ENCODE measurements around the gene MUS81. TPM values are rescaled to one million over a fixed set of nuclear protein-coding genes. Genes with fewer than 3 reads are reported as not detected.
A peak's percentile ranks its signal among the peaks of the same experiment; 100 is the strongest.

Gene MUS81
- total RNA-seq, 2 donors from 2014 or later: 65.2 to 77.2 TPM

GRCh38 chr11:65862191-65862735 lies 2.0 kb downstream of the MUS81 start:
- no peak for ATAC-seq (replicated peaks)
- peak overlapping the region; percentile 78 for H3K27ac Mint-ChIP-seq
- H3K27me3 Mint-ChIP-seq: no peaks in the 10 kb centered on the region
- no peaks in the 10 kb centered on the region for H3K9me3 Mint-ChIP-seq
- peaks cover 74% of the 10 kb centered on the region for H3K36me3 Mint-ChIP-seq (ENCODE audit: low read depth)
- H3K4me3 Mint-ChIP-seq: peak overlapping the region; percentile 89
- H3K4me1 Mint-ChIP-seq: peaks cover 10% of the 10 kb centered on the region

- no peak for ATAC-seq (replicated peaks)
- Mint-ChIP-seq H3K4me1 (peaks cover 10% of the 10 kb centered on the region), H3K9me3 (no peaks in the 10 kb centered on the region), H3K36me3 (ENCODE audit: low read depth) (peaks cover 73% of the 10 kb centered on the region), H3K4me3 (peak overlapping the region; percentile 89), H3K27me3 (no peaks in the 10 kb centered on the region), H3K27ac (peak overlapping the region; percentile 78)
Measured at GRCh38 chr11:65862941-65863888, 3.0 kb downstream of the MUS81 start.

- ATAC-seq (replicated peaks): no peak
- Mint-ChIP-seq H3K4me3 (no peak overlapping the region), H3K27ac (no peak overlapping the region), H3K36me3 (ENCODE audit: low read depth) (peaks cover 72% of the 10 kb centered on the region), H3K27me3 (no peaks in the 10 kb centered on the region), H3K9me3 (no peaks in the 10 kb centered on the region), H3K4me1 (peaks cover 10% of the 10 kb centered on the region)
Measured at GRCh38 chr11:65863889-65864705, 3.9 kb downstream of the MUS81 start.

GRCh38 chr11:65864706-65865471 lies 4.7 kb downstream of the MUS81 start:
- Mint-ChIP-seq H3K36me3 (ENCODE audit: low read depth) (peaks cover 71% of the 10 kb centered on the region), H3K4me1 (peaks cover 10% of the 10 kb centered on the region), H3K27ac (no peak overlapping the region), H3K9me3 (no peaks in the 10 kb centered on the region), H3K27me3 (no peaks in the 10 kb centered on the region), H3K4me3 (no peak overlapping the region)
- ATAC-seq (replicated peaks): no peak

GRCh38 chr11:65865550-65866172 lies 5.4 kb downstream of the MUS81 start:
- H3K36me3 Mint-ChIP-seq (ENCODE audit: low read depth): peaks cover 65% of the 10 kb centered on the region
- no peak for ATAC-seq (replicated peaks)
- no peak overlapping the region for H3K27ac Mint-ChIP-seq
- peaks cover 10% of the 10 kb centered on the region for H3K4me1 Mint-ChIP-seq
- H3K27me3 Mint-ChIP-seq: no peaks in the 10 kb centered on the region
- no peak overlapping the region for H3K4me3 Mint-ChIP-seq
- H3K9me3 Mint-ChIP-seq: no peaks in the 10 kb centered on the region

DNA sequence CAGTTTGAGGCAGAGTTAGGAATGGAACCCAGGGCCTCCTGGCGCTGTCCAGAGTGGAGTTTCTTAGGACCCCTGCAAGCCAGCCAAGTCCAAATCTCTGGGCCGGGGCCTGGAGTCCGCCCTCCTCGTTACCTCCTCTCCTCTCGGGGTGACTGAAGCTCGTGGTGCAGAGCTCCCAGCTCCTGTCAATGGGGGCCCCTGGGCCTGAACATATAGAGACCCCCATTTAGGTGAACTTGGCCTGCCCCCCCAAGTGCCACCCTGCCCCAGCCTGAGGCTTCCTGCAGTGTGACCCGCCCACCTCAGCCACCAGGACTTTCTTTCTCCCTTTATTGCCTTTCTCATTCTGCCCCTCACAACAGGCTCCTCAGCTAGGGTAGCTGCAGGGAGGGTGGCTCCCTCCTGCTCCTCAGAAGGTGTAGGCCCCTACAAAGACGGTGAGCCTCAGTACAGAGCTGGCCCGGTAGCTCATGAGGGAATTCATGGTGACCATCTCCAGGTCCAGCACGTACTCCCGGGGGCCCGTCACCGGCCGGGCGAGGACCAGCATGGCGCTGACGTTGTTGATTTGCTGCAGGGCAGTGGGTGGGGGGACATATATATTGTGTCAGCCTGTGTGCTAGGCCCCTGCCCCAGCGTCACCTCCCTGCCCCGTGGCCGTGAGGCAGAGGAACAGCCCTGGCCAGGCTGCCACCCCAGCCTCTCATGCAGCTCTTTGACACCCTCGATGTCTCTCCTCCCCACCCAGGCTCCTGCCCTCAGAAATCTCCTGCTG lies 6.5 kb downstream of the MUS81 start:
- peaks cover 10% of the 10 kb centered on the region for H3K4me1 Mint-ChIP-seq
- peaks cover 55% of the 10 kb centered on the region for H3K36me3 Mint-ChIP-seq (ENCODE audit: low read depth)
- no peak overlapping the region for H3K4me3 Mint-ChIP-seq
- no peaks in the 10 kb centered on the region for H3K9me3 Mint-ChIP-seq
- no peak for ATAC-seq (replicated peaks)
- no peaks in the 10 kb centered on the region for H3K27me3 Mint-ChIP-seq
- H3K27ac Mint-ChIP-seq: no peak overlapping the region

DNA sequence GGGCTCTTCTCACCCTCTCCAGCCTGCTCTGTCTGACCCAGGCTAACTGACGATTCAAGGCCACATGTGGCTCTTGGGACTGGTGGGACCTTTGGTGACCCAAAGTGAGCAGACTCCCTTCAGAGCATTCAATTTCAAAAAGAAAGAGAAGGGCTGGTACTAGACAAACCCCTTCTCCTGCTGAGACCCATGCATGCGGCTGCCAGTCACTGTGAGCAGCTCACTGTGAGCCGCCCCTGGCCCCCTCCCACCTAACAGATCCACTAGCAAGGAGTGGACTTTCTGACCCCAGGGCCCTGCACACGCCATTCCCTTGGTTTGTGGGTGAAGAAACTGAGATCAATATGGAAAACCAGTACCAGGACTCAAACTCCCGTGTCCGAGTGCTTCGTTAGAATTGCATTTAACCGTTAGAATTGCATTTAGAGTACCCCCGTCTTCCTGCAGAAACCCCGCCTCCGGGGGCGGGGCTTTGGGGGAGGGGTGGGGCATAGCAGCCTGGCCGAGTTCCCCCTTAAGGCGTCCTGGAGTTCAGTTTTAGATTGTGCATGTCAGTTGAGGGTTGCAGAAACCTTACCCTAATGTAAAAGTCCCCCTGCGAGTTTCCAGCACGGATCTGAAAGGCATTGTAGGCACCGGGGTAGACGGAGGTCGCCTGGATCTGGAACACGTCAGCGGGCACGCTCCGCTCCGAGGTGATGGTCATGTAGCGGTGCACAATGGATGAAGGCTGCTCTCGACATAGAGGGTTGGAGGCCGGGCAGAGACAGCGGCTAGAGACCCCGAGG lies 7.2 kb downstream of the MUS81 start:
- Mint-ChIP-seq H3K36me3 (ENCODE audit: low read depth) (peaks cover 48% of the 10 kb centered on the region), H3K9me3 (no peaks in the 10 kb centered on the region), H3K4me1 (peaks cover 10% of the 10 kb centered on the region), H3K27ac (no peak overlapping the region), H3K4me3 (no peak overlapping the region), H3K27me3 (no peaks in the 10 kb centered on the region)
- no peak for ATAC-seq (replicated peaks)

DNA sequence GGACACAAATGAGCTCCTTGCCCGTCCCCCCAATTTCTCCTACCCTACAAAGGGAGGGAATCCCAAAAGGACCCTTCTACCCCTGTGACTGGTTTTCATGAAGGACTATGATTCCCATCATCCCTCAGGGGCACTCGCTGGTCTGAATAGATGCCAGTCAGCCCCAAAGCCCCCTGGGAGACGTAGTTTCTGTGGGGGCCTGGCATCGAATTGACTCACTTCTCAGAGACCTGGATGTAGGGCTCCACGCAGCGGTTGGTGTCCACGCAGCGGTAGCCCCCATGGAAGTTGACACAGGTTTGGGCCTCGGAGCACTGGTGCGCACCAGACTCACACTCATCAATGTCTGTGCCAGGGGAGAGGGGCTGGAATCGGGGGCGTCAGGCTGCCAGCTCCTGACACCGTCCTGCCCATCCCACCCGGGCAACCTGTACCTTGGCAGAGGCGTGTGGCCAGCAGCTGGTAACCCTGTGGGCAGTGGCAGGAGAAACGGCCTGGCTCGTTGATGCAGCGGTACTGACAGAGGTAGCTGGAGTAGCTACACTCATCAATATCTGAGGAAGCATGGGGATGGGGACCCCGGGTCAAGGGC lies 7.9 kb downstream of the MUS81 start:
- peaks cover 44% of the 10 kb centered on the region for H3K36me3 Mint-ChIP-seq (ENCODE audit: low read depth)
- H3K4me3 Mint-ChIP-seq: no peak overlapping the region
- H3K27ac Mint-ChIP-seq: no peak overlapping the region
- no peak for ATAC-seq (replicated peaks)
- peaks cover 4% of the 10 kb centered on the region for H3K4me1 Mint-ChIP-seq
- no peaks in the 10 kb centered on the region for H3K27me3 Mint-ChIP-seq
- H3K9me3 Mint-ChIP-seq: no peaks in the 10 kb centered on the region

DNA sequence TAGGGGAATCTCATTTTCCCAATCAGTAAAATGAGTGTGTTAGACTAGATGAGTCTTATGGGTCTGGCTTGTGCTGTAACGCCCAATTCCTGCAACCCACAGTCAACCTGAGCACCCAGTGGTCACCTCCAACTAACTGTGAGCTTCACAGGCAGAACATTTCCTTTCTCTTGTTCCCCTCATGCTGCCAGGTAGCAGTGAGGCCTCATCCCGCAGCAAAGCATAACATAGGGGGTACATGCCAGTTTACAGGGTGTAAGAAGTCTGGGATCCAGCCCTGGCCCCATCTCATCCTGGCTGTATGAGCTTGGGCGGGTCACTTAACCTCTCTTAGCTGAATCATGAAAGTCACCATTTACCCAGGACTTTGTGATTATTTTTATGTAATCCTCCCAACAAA lies 8.7 kb downstream of the MUS81 start:
- Mint-ChIP-seq H3K27me3 (no peaks in the 10 kb centered on the region), H3K9me3 (no peaks in the 10 kb centered on the region), H3K4me1 (peaks cover 4% of the 10 kb centered on the region), H3K36me3 (ENCODE audit: low read depth) (peaks cover 40% of the 10 kb centered on the region), H3K27ac (peak overlapping the region; percentile 46), H3K4me3 (no peak overlapping the region)
- no peak for ATAC-seq (replicated peaks)

DNA sequence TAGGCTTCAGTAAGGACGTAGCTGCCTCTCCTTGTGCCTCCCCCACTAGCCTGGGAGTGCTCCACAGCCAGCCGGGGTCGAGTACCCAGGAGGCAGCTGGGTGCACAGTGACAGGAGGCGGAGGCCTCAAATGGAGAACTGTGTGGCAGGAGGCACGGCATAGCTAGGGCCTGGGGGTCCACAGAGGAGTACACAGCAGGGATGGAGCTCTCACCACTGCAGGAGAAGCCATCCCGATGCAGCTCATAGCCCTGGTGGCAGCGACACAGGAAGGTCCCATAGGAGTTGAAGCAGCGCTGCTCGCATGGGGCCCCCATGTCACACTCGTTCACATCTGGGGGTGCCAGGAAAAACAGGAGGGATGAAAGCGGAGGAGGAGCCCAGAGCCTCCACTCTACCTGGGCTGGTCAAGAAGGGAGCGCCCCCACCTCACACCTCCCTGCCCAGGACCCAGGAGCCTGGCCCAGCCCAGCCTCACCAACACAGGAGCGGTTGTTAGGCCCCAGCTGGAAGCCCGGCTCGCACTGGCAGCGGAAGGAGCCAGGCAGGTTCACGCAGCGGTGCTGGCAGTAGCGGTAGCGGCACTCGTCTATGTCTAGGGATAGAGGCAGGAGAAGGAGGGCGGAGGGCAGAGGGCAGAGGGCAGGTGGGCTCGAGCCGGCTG lies 9.5 kb downstream of the MUS81 start:
- no peak for ATAC-seq (replicated peaks)
- H3K36me3 Mint-ChIP-seq (ENCODE audit: low read depth): peaks cover 32% of the 10 kb centered on the region
- peak overlapping the region; percentile 46 for H3K27ac Mint-ChIP-seq

DNA sequence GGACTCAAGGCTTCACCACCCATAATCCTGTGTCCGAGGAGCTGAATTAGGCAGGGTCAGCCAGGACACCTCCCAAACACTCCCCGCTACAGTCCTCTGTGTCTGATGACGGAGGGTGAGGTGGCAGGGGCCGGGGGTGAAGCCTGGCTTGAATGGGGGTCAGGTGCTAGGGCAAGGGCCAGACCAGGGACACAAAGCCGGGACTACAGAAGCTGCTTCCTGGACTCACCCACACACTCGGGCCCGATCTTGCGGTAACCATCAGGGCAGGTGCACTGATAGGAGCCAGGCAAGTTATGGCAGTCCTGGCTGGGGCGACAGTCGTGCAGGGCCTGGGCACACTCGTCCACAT lies 10.1 kb downstream of the MUS81 start:
- H3K4me1 Mint-ChIP-seq: peaks cover under 1% of the 10 kb centered on the region
- peak overlapping the region; percentile 29 for H3K4me3 Mint-ChIP-seq
- ATAC-seq (replicated peaks): no peak
- no peaks in the 10 kb centered on the region for H3K9me3 Mint-ChIP-seq
- H3K27me3 Mint-ChIP-seq: no peaks in the 10 kb centered on the region
- H3K27ac Mint-ChIP-seq: peak overlapping the region; percentile 46
- peaks cover 27% of the 10 kb centered on the region for H3K36me3 Mint-ChIP-seq (ENCODE audit: low read depth)

More for the DNA sequence above, 9.5 kb downstream of the MUS81 start:
- H3K27me3 Mint-ChIP-seq: no peaks in the 10 kb centered on the region
- H3K4me1 Mint-ChIP-seq: peaks cover 4% of the 10 kb centered on the region
- H3K4me3 Mint-ChIP-seq: no peak overlapping the region
- no peaks in the 10 kb centered on the region for H3K9me3 Mint-ChIP-seq

Data from activated T-helper 17 cell treated with anti-CD3 and anti-CD28 coated beads, Interleukin-2, amount 50 U/mL, for 72 hours (primary cell).